HEK293 (cell line): ENCODE data around the gene GP1BB.

Experiments used
- CTCF ChIA-PET: fragments of 350-600 bp; formaldehyde crosslinking; extraction: SDS; loops from one replicate; lab custom pipeline; 2021; ENCODE audit warnings: antibody characterized with exemption; lab: Yijun Ruan, JAX
- POLR2A ChIA-PET: fragments of 300-600 bp; formaldehyde crosslinking; extraction: SDS; loops from one replicate; lab custom pipeline; 2020; ENCODE audit warnings: antibody characterized with exemption, inconsistent platforms; lab: Yijun Ruan, JAX
- H3K27ac ChIP-seq: fragments of 200-500 bp; sonication (Bioruptor generic); 2 replicates; pipeline ENCODE4 v1.5.1; 2014; ENCODE audit warnings: low read depth, low read length, control low read depth, inconsistent platforms; ENCODE audit errors: extremely low read depth
- H3K36me3 ChIP-seq, 2 experiments: fragments of 200-500 bp in 1 of 2; sonication (Bioruptor generic) in 1 of 2; 1 replicate in 1 of 2; 2 replicates in 1 of 2; pipeline ENCODE4 v1.5.1; 2014 to 2017; ENCODE audit warnings: inconsistent platforms in 2 of 2, low read length in 2 of 2; ENCODE audit not compliant: control insufficient read depth in 2 of 2, insufficient read depth in 1 of 2
- H3K4me1 ChIP-seq: fragments of 200-500 bp; sonication (Bioruptor generic); 2 replicates; pipeline ENCODE4 v1.5.1; 2014; ENCODE audit warnings: mild to moderate bottlenecking, low read length, inconsistent platforms; ENCODE audit not compliant: control insufficient read depth, insufficient read depth
- H3K4me3 ChIP-seq: 2 replicates; pipeline ENCODE4 v1.5.1; 2011; ENCODE audit warnings: low read depth, mild to moderate bottlenecking, control low read depth, low read length, moderate library complexity
- H3K9me3 ChIP-seq: fragments of 200-500 bp; sonication (Bioruptor generic); 2 replicates; pipeline ENCODE4 v1.5.1; 2014; ENCODE audit warnings: low read depth, low read length, inconsistent platforms; ENCODE audit not compliant: control insufficient read depth, insufficient read depth
- MEIS1 ChIP-seq: sonication (generic); formaldehyde crosslinking; IDR thresholded peaks from 2 replicates; pipeline ENCODE4 v1.8.1; 2022; ENCODE audit warnings: missing genetic modification reagents, mild to moderate bottlenecking, borderline replicate concordance
- ZFP37 ChIP-seq: fragments of 450-650 bp; formaldehyde crosslinking; IDR thresholded peaks from 2 replicates; pipeline ENCODE4 v1.5.1; 2016; ENCODE audit warnings: missing biosample characterization, missing genetic modification characterization
- ZNF133 ChIP-seq: fragments of 450-650 bp; formaldehyde crosslinking; IDR thresholded peaks from 2 replicates; pipeline ENCODE4 v1.5.1; 2016; ENCODE audit warnings: missing biosample characterization, missing genetic modification characterization
- ZNF302 ChIP-seq: fragments of 450-650 bp; formaldehyde crosslinking; IDR thresholded peaks from 2 replicates; pipeline ENCODE4 v1.5.1; 2016; ENCODE audit warnings: missing biosample characterization, missing genetic modification characterization, low read depth
- ZNF335 ChIP-seq: fragments of 450-650 bp; formaldehyde crosslinking; conservative IDR thresholded peaks from 2 replicates; pipeline ENCODE4 v1.5.1; 2016; ENCODE audit warnings: missing biosample characterization, missing genetic modification characterization
- ZNF426 ChIP-seq: fragments of 450-650 bp; formaldehyde crosslinking; IDR thresholded peaks from 2 replicates; pipeline ENCODE4 v1.5.1; 2017; ENCODE audit warnings: missing biosample characterization, missing genetic modification characterization, mild to moderate bottlenecking, inconsistent platforms, moderate library complexity
- ZNF660 ChIP-seq: fragments of 450-650 bp; IDR thresholded peaks from 2 replicates; pipeline ENCODE4 v1.5.1; 2018; ENCODE audit warnings: missing biosample characterization, mild to moderate bottlenecking, missing genetic modification characterization
- TF ChIP-seq, protein P1 (sequence below): fragments of 450-650 bp; formaldehyde crosslinking; optimal IDR thresholded peaks from 2 replicates; pipeline ENCODE3; 2016; ENCODE audit warnings: missing biosample characterization, mild to moderate bottlenecking, missing genetic modification characterization
- TF ChIP-seq, protein P2 (sequence below): sonication (generic); formaldehyde crosslinking; IDR thresholded peaks from 2 replicates; pipeline ENCODE4 v1.8.1; 2022; ENCODE audit warnings: mild to moderate bottlenecking, moderate library complexity, missing genetic modification reagents
- TF ChIP-seq, protein P3 (sequence below): fragments of 450-650 bp; formaldehyde crosslinking; IDR thresholded peaks from 2 replicates; pipeline ENCODE4 v1.5.1; 2016; ENCODE audit warnings: missing biosample characterization, missing genetic modification characterization, borderline replicate concordance
- TF ChIP-seq, protein P4 (sequence below): fragments of 450-650 bp; IDR thresholded peaks from 2 replicates; pipeline ENCODE4 v1.5.1; 2018; ENCODE audit warnings: missing biosample characterization, mild to moderate bottlenecking, missing genetic modification characterization
- TF ChIP-seq, protein P5 (sequence below): fragments of 450-650 bp; formaldehyde crosslinking; IDR thresholded peaks from 2 replicates; pipeline ENCODE4 v1.5.1; 2017; ENCODE audit warnings: missing biosample characterization, mild to moderate bottlenecking, missing genetic modification characterization, moderate library complexity

Gene GP1BB

DNA sequence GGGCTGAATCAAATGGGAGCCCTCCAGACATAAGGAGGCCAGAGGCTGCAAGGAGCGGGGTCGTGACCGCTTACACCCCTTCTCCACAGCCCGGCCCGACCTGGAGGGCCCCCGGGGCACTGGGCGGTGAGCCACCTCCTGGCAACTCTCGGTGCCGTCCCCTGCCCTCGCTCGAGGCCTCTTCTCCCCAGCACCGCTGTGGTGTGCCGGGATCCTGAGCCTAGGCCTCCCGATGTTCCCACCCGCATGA is 432 bp upstream of the GP1BB start (continued):
- TF ChIP-seq, protein P1, sequence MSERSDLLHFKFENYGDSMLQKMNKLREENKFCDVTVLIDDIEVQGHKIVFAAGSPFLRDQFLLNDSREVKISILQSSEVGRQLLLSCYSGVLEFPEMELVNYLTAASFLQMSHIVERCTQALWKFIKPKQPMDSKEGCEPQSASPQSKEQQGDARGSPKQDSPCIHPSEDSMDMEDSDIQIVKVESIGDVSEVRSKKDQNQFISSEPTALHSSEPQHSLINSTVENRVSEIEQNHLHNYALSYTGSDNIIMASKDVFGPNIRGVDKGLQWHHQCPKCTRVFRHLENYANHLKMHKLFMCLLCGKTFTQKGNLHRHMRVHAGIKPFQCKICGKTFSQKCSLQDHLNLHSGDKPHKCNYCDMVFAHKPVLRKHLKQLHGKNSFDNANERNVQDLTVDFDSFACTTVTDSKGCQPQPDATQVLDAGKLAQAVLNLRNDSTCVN (tag by site-specific recombination): no peak
- no peak for TF ChIP-seq ZNF133

DNA sequence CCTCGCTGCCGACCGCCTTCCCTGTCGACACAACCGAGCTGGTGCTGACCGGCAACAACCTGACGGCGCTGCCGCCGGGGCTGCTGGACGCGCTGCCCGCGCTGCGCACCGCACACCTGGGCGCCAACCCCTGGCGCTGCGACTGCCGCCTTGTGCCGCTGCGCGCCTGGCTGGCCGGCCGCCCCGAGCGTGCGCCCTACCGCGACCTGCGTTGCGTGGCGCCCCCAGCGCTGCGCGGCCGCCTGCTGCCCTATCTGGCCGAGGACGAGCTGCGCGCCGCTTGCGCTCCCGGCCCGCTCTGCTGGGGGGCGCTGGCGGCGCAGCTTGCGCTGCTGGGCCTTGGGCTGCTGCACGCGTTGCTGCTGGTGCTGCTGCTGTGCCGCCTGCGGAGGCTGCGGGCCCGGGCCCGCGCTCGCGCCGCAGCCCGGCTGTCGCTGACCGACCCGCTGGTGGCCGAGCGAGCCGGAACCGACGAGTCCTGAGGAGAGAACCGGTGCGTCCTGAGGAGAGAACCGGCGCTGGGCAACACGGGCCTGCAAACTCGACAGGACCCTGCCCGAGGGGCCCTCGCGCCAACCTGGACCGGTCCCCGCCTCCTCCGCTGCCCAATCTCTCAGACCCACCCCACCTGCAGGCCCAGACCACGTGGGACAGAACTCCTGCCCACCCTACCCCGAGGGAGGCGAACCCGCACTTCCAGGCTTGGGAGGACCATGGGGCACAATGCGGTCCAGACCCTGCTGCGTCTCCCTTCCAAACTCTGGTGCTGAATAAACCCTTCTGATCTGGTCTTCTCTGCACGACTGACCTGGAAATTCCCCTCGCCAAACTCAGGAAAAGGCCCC is 866 bp downstream of the GP1BB start:
- ChIA-PET POLR2A (interaction anchor here (0.8 to 1.4 kb wide), 9 partner anchors 12 to 223 kb away, joined by 3 to 6 read pairs (median 4); partner anchors contain the start of genes COMT, GNB1L, RTL10 and TXNRD2), CTCF (interaction anchor here (0.5 to 1.4 kb wide), 20 partner anchors 9 to 530 kb away, joined by 3 to 10 read pairs (median 3); no protein-coding TSS in a partner anchor)
- TF ChIP-seq, protein P2, sequence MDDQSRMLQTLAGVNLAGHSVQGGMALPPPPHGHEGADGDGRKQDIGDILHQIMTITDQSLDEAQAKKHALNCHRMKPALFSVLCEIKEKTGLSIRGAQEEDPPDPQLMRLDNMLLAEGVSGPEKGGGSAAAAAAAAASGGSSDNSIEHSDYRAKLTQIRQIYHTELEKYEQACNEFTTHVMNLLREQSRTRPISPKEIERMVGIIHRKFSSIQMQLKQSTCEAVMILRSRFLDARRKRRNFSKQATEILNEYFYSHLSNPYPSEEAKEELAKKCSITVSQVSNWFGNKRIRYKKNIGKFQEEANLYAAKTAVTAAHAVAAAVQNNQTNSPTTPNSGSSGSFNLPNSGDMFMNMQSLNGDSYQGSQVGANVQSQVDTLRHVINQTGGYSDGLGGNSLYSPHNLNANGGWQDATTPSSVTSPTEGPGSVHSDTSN (CRISPR knock-in tag): peak; percentile 61; the same call in 1 of the 2 replicates
- TF ChIP-seq ZFP37 (no peak), ZNF426 (no peak), ZNF302 (no peak), ZNF335 (tag by site-specific recombination) (0 out of 2 replicates have a peak, but pooled peaks have one; percentile 34), MEIS1 (CRISPR knock-in tag) (peak; percentile 64; the same call in 1 of the 2 replicates), ZNF660 (tag by site-specific recombination) (peak; percentile 54; the same call in 1 of the 2 replicates)
- TF ChIP-seq, protein P3, sequence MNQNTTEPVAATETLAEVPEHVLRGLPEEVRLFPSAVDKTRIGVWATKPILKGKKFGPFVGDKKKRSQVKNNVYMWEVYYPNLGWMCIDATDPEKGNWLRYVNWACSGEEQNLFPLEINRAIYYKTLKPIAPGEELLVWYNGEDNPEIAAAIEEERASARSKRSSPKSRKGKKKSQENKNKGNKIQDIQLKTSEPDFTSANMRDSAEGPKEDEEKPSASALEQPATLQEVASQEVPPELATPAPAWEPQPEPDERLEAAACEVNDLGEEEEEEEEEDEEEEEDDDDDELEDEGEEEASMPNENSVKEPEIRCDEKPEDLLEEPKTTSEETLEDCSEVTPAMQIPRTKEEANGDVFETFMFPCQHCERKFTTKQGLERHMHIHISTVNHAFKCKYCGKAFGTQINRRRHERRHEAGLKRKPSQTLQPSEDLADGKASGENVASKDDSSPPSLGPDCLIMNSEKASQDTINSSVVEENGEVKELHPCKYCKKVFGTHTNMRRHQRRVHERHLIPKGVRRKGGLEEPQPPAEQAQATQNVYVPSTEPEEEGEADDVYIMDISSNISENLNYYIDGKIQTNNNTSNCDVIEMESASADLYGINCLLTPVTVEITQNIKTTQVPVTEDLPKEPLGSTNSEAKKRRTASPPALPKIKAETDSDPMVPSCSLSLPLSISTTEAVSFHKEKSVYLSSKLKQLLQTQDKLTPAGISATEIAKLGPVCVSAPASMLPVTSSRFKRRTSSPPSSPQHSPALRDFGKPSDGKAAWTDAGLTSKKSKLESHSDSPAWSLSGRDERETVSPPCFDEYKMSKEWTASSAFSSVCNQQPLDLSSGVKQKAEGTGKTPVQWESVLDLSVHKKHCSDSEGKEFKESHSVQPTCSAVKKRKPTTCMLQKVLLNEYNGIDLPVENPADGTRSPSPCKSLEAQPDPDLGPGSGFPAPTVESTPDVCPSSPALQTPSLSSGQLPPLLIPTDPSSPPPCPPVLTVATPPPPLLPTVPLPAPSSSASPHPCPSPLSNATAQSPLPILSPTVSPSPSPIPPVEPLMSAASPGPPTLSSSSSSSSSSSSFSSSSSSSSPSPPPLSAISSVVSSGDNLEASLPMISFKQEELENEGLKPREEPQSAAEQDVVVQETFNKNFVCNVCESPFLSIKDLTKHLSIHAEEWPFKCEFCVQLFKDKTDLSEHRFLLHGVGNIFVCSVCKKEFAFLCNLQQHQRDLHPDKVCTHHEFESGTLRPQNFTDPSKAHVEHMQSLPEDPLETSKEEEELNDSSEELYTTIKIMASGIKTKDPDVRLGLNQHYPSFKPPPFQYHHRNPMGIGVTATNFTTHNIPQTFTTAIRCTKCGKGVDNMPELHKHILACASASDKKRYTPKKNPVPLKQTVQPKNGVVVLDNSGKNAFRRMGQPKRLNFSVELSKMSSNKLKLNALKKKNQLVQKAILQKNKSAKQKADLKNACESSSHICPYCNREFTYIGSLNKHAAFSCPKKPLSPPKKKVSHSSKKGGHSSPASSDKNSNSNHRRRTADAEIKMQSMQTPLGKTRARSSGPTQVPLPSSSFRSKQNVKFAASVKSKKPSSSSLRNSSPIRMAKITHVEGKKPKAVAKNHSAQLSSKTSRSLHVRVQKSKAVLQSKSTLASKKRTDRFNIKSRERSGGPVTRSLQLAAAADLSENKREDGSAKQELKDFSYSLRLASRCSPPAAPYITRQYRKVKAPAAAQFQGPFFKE (tag by site-specific recombination): 0 out of 2 replicates have a peak, but pooled peaks have one; percentile 47
- TF ChIP-seq, protein P4, sequence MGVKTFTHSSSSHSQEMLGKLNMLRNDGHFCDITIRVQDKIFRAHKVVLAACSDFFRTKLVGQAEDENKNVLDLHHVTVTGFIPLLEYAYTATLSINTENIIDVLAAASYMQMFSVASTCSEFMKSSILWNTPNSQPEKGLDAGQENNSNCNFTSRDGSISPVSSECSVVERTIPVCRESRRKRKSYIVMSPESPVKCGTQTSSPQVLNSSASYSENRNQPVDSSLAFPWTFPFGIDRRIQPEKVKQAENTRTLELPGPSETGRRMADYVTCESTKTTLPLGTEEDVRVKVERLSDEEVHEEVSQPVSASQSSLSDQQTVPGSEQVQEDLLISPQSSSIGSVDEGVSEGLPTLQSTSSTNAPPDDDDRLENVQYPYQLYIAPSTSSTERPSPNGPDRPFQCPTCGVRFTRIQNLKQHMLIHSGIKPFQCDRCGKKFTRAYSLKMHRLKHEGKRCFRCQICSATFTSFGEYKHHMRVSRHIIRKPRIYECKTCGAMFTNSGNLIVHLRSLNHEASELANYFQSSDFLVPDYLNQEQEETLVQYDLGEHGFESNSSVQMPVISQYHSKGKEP: peak; percentile 48; the same call in 1 of the 2 replicates
- TF ChIP-seq, protein P5, sequence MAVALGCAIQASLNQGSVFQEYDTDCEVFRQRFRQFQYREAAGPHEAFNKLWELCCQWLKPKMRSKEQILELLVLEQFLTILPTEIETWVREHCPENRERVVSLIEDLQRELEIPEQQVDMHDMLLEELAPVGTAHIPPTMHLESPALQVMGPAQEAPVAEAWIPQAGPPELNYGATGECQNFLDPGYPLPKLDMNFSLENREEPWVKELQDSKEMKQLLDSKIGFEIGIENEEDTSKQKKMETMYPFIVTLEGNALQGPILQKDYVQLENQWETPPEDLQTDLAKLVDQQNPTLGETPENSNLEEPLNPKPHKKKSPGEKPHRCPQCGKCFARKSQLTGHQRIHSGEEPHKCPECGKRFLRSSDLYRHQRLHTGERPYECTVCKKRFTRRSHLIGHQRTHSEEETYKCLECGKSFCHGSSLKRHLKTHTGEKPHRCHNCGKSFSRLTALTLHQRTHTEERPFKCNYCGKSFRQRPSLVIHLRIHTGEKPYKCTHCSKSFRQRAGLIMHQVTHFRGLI (tag by site-specific recombination): no peak
- Histone ChIP-seq H3K27ac (no peak overlapping the region; the same call in 1 of the 2 replicates), H3K4me3 (peak overlapping the region; percentile 36), H3K36me3 (peaks cover 0 to 35% of the 10 kb centered on the region in 2 experiments; a peak in 1 of 3 replicates), H3K4me1 (no peaks in the 10 kb centered on the region), H3K9me3 (no peaks in the 10 kb centered on the region)
